BE2C (cell line): ENCODE measurements around the gene DACT3.

Source experiments
- DNase-seq: peaks from one replicate; pipeline ENCODE4 v3.0.0-alpha.2; 2020
- H3K27me3 ChIP-seq: fragments of 250-450 bp; sonication (Bioruptor Pico); 2 replicates; pipeline ENCODE4 v1.5.1; 2020; ENCODE audit warnings: mild to moderate bottlenecking
- H3K36me3 ChIP-seq: fragments of 250-450 bp; sonication (Bioruptor Pico); 2 replicates; pipeline ENCODE4 v1.5.1; 2020; ENCODE audit warnings: mild to moderate bottlenecking
- H3K4me1 ChIP-seq: fragments of 250-450 bp; sonication (Bioruptor Pico); 2 replicates; pipeline ENCODE4 v1.5.1; 2020
- H3K4me3 ChIP-seq: 2 replicates; pipeline ENCODE4 v1.5.1; 2011; ENCODE audit warnings: low read depth, low read length
- H3K9me3 ChIP-seq: fragments of 250-450 bp; sonication (Bioruptor Pico); 2 replicates; pipeline ENCODE4 v1.5.1; 2020
- TF ChIP-seq, protein P1 (sequence below): IDR thresholded peaks from 2 replicates; pipeline ENCODE4 v1.5.1; 2012; ENCODE audit warnings: mild to moderate bottlenecking, low read depth, low read length

DACT3 gene

DNA sequence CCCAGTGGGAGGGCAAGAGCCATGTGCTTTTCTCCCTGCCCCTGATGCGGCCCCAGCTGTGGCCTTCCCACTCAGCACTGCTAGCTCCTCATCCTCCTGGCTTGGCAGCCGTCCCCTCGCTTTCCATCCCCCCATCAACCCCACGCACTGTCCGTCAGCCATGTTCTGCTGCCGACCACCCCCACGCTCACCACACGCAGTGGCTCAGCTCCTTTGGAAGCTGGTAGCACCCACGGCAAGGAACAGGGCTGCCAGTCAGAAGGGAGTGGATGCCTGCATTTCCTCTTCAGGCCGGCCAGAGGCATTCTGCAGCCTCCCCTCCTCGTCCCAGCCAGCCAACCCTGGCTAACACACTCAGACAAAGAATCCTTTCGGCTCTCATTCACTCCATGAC, 53.5 kb downstream of the DACT3 start:
- DNase-seq, result no peak
- H3K9me3 ChIP-seq, result no peaks in the 10 kb centered on the region
- no peaks in the 10 kb centered on the region; the same call in 1 of the 2 replicates for H3K4me1 ChIP-seq
- H3K4me3 ChIP-seq, result no peak overlapping the region
- H3K36me3 ChIP-seq, result peaks cover 55% of the 10 kb centered on the region
- H3K27me3 ChIP-seq, result no peaks in the 10 kb centered on the region
- TF ChIP-seq, protein P1, sequence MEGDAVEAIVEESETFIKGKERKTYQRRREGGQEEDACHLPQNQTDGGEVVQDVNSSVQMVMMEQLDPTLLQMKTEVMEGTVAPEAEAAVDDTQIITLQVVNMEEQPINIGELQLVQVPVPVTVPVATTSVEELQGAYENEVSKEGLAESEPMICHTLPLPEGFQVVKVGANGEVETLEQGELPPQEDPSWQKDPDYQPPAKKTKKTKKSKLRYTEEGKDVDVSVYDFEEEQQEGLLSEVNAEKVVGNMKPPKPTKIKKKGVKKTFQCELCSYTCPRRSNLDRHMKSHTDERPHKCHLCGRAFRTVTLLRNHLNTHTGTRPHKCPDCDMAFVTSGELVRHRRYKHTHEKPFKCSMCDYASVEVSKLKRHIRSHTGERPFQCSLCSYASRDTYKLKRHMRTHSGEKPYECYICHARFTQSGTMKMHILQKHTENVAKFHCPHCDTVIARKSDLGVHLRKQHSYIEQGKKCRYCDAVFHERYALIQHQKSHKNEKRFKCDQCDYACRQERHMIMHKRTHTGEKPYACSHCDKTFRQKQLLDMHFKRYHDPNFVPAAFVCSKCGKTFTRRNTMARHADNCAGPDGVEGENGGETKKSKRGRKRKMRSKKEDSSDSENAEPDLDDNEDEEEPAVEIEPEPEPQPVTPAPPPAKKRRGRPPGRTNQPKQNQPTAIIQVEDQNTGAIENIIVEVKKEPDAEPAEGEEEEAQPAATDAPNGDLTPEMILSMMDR, result no peak

DNA sequence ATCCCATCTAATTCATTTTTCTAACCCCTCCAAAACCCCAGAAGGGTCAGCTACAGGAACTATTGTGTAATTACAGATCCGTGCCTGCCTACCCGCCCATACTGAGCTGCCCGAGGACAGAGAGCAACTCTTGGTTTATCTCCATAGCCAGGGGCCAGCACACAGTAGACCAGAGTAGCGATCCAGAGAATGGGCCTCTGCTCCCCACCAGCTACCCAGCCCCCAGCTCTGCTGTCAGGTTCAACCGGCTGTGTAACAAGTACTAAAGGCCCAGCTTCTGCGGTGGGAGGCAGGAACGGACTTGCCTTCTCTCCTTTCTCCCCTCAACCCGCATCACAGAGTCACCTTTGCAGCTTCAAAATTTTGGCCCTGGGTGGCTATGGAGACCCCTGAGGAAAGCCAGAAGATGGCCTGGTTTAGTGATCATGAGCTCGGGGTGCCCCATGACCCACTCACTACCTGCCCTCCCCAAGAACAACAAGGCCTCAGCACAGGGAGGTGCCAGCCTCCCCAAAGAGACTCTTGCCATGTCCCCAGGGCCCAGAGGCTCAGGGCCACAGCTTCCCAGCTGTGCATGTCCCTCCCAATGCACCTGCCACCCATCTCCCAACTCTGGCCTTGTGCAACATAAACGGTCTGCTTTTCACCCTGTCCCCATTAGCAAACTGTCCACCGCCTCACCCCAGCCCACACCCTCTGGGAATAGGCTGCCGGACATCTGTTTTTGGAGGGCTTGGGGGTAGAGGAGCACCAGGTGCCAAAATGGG, 54.1 kb downstream of the DACT3 start:
- no peaks in the 10 kb centered on the region; the same call in 1 of the 2 replicates for H3K4me1 ChIP-seq
- no peaks in the 10 kb centered on the region for H3K27me3 ChIP-seq
- DNase-seq, result no peak
- TF ChIP-seq, protein P1, result no peak
- H3K4me3 ChIP-seq, result no peak overlapping the region
- H3K36me3 ChIP-seq, result peaks cover 55% of the 10 kb centered on the region
- no peaks in the 10 kb centered on the region for H3K9me3 ChIP-seq

DNA sequence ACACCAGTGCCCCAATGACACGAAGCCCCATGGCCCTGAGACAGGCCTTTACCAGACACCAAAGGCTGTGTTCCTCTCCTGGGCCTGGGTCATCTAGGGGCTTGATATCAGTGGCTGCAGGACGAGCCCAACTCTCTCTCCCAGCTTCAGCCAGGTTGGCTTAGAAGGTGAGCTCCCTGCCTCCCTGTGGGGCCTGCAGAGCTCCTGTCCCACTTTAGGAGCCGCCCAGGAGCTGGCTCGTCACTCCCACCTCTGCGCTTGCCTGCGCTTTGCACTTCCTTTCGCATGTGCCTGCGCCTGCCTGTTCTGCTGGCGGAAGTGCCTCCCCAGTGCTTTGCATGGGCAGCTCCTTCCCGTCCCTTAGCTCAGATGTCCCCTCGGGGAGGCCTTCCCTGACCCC, 55.0 kb downstream of the DACT3 start:
- H3K9me3 ChIP-seq, result no peaks in the 10 kb centered on the region
- H3K36me3 ChIP-seq, result peaks cover 55% of the 10 kb centered on the region
- TF ChIP-seq, protein P1, result no peak
- no peak for DNase-seq
- H3K4me3 ChIP-seq, result no peak overlapping the region
- no peaks in the 10 kb centered on the region for H3K27me3 ChIP-seq
- no peaks in the 10 kb centered on the region; the same call in 1 of the 2 replicates for H3K4me1 ChIP-seq

DNA sequence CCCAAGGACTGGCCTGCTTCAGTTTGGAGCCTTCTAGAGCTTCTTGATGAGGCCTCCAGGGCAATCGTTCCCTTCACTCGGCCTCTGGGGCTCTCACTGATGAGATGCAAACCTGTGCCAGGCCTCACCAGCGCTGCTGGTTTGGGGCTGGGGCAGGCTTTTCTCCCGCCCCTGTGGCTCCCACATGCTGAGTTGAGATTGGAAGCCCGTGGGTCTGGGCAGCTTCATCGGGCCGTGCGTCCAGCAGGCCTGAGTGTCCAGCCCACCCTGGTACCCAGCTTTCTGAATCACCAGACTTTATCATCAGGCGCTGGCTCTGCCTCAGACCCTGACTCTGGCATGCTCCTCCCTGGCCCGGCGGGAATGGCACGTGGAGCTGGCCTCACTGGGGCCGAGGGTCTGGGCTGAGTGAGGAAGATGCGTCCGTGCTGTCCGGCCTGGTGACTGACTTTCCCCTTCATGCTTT, 55.6 kb downstream of the DACT3 start:
- H3K27me3 ChIP-seq, result no peaks in the 10 kb centered on the region
- no peak for DNase-seq
- TF ChIP-seq, protein P1, result no peak
- no peaks in the 10 kb centered on the region for H3K9me3 ChIP-seq
- no peaks in the 10 kb centered on the region; the same call in 1 of the 2 replicates for H3K4me1 ChIP-seq
- peaks cover 52% of the 10 kb centered on the region for H3K36me3 ChIP-seq
- H3K4me3 ChIP-seq, result no peak overlapping the region

DNA sequence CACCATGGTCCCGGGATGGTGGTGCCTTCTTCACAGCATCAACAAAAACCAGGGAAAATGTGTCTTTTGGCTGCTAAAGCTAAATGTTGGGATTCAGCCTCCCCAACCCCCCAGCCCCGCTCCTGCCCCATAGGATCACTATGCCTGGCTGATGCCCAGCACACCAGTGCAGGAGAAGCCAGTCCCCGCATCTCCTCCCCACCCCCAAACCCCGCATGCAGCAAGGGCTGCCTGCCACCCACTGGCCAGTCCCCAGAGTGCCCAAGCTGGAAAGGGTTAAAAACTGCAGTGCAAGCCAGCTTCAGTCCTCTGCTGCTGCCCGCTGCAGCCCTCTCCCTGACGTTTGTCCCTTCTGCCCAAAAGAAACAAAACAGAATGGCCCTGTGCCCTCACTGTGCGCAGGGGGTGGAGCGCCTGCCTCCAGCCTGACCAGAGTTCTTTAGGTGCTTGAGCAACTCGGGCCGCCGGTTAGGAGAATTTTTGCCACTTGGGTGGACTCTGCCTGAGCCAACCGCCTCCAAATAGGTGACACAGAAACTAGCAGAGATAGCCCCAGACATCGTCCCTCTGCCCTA, 56.1 kb downstream of the DACT3 start:
- Histone ChIP-seq H3K4me1 (no peaks in the 10 kb centered on the region; the same call in 1 of the 2 replicates), H3K36me3 (peaks cover 50% of the 10 kb centered on the region), H3K9me3 (no peaks in the 10 kb centered on the region), H3K4me3 (no peak overlapping the region), H3K27me3 (no peaks in the 10 kb centered on the region)
- TF ChIP-seq, protein P1, result no peak
- DNase-seq, result no peak

DNA sequence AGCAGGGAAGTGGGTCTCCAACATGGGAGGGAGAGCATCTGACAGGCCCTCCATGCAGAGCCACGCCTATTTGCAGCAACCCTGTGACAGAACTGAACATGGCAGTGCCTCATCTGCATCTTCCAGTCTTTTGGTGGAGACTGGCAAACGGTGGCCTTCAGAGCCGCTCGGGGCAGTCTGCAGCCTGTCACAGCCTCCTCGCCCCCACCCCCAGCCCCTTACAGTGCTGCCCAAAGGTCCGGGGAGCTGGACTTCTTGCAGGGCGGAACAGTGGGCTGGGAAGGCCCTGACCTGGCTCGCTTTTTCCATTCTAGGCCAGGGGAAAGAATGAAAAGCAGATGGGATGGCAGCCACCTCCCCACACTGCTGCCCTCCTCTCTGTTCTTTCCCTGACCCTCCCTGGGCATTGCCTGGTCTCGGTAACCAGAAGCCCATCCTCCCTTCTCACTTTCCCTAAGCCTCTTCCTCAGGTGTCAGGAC, 57.2 kb downstream of the DACT3 start:
- H3K4me3 ChIP-seq, result peak overlapping the region; percentile 100
- H3K36me3 ChIP-seq, result peaks cover 39% of the 10 kb centered on the region
- H3K27me3 ChIP-seq, result no peaks in the 10 kb centered on the region
- H3K4me1 ChIP-seq, result no peaks in the 10 kb centered on the region; the same call in 1 of the 2 replicates
- TF ChIP-seq, protein P1, result no peak
- no peaks in the 10 kb centered on the region for H3K9me3 ChIP-seq
- no peak for DNase-seq
